ENCODE data around the gene NOP14. TPM values are rescaled to one million over a fixed set of nuclear protein-coding genes. Genes with fewer than 3 reads are reported as not detected.

NOP14 gene
- total and polyA plus RNA-seq, 2 experiments from 2014 or later: 29.9 to 38.7 TPM

DNA sequence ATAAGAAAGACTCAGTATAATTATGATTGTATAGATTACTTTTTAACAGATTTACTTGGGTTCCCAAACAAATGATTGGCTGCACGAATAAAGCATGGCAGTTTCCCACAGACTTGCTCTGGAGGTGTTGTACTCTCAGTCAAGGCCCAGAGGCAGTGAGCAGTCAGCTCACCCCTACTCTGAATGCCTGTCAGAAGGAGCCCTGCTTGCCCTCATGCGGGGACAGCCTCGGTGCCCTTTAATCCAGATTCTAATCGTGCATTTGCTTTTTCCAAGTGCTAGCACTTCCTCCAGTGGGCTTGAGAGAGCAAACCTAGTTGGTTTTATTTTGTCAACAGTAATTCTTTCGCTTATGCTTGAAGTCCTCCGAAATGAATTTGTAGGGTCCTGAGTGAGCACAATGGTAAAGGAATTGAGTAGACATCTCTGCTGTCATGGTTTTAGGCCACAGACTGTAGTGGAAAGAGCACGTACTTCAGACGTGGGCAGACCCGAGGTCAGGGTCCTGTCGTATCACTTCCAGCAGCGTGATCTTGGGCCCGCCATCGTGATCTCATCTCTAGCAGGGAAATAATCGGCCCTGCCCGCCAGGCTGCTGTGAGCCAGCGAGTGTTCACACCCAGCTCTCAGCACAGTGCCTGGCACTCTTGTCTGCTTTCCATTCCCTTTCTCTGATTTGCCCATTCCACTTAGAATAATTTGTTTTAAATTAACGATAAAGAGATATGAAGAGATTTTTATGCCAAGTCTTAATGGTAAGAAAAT is 48.4 kb upstream of the NOP14 start:
- no peaks in the 10 kb centered on the region for H4K20me1 ChIP-seq (replicated peaks; ENCODE audit: insufficient read depth)
- no peaks in the 10 kb centered on the region for H3K9me3 Mint-ChIP-seq
- peak overlapping the region; percentile 8; the same call in 1 of the 2 replicates for H3K27ac Mint-ChIP-seq
- DNase-seq (ENCODE audit: low spot score) (no peak), ATAC-seq (no peak; the same call in 2 of the 3 replicates)
- H3K4me1 Mint-ChIP-seq: no peaks in the 10 kb centered on the region
- TF ChIP-seq POLR2AphosphoS5 (IDR thresholded peaks at IDR 0.05; ENCODE audit: low read depth): no peak
- TF ChIP-seq, protein P1, sequence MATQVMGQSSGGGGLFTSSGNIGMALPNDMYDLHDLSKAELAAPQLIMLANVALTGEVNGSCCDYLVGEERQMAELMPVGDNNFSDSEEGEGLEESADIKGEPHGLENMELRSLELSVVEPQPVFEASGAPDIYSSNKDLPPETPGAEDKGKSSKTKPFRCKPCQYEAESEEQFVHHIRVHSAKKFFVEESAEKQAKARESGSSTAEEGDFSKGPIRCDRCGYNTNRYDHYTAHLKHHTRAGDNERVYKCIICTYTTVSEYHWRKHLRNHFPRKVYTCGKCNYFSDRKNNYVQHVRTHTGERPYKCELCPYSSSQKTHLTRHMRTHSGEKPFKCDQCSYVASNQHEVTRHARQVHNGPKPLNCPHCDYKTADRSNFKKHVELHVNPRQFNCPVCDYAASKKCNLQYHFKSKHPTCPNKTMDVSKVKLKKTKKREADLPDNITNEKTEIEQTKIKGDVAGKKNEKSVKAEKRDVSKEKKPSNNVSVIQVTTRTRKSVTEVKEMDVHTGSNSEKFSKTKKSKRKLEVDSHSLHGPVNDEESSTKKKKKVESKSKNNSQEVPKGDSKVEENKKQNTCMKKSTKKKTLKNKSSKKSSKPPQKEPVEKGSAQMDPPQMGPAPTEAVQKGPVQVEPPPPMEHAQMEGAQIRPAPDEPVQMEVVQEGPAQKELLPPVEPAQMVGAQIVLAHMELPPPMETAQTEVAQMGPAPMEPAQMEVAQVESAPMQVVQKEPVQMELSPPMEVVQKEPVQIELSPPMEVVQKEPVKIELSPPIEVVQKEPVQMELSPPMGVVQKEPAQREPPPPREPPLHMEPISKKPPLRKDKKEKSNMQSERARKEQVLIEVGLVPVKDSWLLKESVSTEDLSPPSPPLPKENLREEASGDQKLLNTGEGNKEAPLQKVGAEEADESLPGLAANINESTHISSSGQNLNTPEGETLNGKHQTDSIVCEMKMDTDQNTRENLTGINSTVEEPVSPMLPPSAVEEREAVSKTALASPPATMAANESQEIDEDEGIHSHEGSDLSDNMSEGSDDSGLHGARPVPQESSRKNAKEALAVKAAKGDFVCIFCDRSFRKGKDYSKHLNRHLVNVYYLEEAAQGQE (IDR thresholded peaks at IDR 0.05; ENCODE audit: unreplicated experiment): no peak
- no peaks in the 10 kb centered on the region for H3K4me1 ChIP-seq (ENCODE audit: insufficient read depth)
- H3K36me3 ChIP-seq (ENCODE audit: insufficient read depth): no peaks in the 10 kb centered on the region
- peaks cover 1% of the 10 kb centered on the region for H3K27me3 Mint-ChIP-seq (ENCODE audit: insufficient read depth, low read depth, poor library complexity)
- no peak overlapping the region for H3K4me3 Mint-ChIP-seq
- no peaks in the 10 kb centered on the region for H3F3A ChIP-seq (replicated peaks; ENCODE audit: low read depth)
- 0 out of 2 replicates have a peak overlapping the region, but pooled peaks have one; percentile 47 for H2AFZ ChIP-seq
- no peak overlapping the region for H3K4me2 ChIP-seq
- no peaks in the 10 kb centered on the region for H3K9me2 ChIP-seq (ENCODE audit: insufficient read depth)
- H3K79me2 ChIP-seq (replicated peaks; ENCODE audit: insufficient read depth): no peaks in the 10 kb centered on the region
- H3K27me3 ChIP-seq (ENCODE audit: insufficient read depth): no peaks in the 10 kb centered on the region
- H3K4me3 ChIP-seq: no peak overlapping the region
- H3K36me3 Mint-ChIP-seq (ENCODE audit: low read depth): no peaks in the 10 kb centered on the region
- H3K27ac ChIP-seq (ENCODE audit: low read depth): no peak overlapping the region

DNA sequence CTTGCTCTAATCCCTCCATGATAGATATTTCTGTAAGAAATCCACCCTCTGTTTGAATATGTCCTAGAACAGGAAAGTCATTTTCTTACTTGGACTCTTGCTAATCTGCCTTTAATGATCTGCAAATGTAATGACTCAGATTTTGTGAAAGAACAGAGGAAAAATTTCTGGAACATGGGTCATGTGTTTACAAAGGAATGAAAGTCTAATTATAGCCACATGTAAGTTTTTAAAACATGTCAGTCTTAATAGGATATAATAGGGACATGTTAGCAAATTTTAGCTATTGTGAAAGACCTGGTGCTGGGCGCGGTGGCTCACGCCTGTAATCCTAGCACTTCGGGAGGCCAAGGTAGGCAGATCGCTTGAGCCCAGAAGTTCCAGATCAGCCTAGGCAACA is 47.8 kb upstream of the NOP14 start:
- H3K27me3 ChIP-seq (ENCODE audit: insufficient read depth): no peaks in the 10 kb centered on the region
- H3K4me3 ChIP-seq: no peak overlapping the region
- H3K4me2 ChIP-seq: no peak overlapping the region
- peaks cover 1% of the 10 kb centered on the region for H3K27me3 Mint-ChIP-seq (ENCODE audit: insufficient read depth, low read depth, poor library complexity)
- H3K9me3 Mint-ChIP-seq: no peaks in the 10 kb centered on the region
- no peak overlapping the region for H2AFZ ChIP-seq
- H3K4me1 ChIP-seq (ENCODE audit: insufficient read depth): no peaks in the 10 kb centered on the region
- H3K4me3 Mint-ChIP-seq: no peak overlapping the region
- H3K9me2 ChIP-seq (ENCODE audit: insufficient read depth): no peaks in the 10 kb centered on the region
- H3K27ac Mint-ChIP-seq: no peak overlapping the region
- no peaks in the 10 kb centered on the region for H4K20me1 ChIP-seq (replicated peaks; ENCODE audit: insufficient read depth)
- no peak for ATAC-seq
- no peaks in the 10 kb centered on the region for H3K36me3 Mint-ChIP-seq (ENCODE audit: low read depth)
- DNase-seq (ENCODE audit: low spot score): no peak
- H3K27ac ChIP-seq (ENCODE audit: low read depth): no peak overlapping the region
- H3K4me1 Mint-ChIP-seq: no peaks in the 10 kb centered on the region
- no peaks in the 10 kb centered on the region for H3F3A ChIP-seq (replicated peaks; ENCODE audit: low read depth)
- no peaks in the 10 kb centered on the region for H3K36me3 ChIP-seq (ENCODE audit: insufficient read depth)
- H3K79me2 ChIP-seq (replicated peaks; ENCODE audit: insufficient read depth): no peaks in the 10 kb centered on the region
- TF ChIP-seq POLR2AphosphoS5 (IDR thresholded peaks at IDR 0.05; ENCODE audit: low read depth) (no peak), ZNF114 (CRISPR knock-in tag; IDR thresholded peaks at IDR 0.05) (no peak), ZNF331 (CRISPR knock-in tag; IDR thresholded peaks at IDR 0.05; ENCODE audit: low read depth) (no peak), EZH2 (IDR thresholded peaks at IDR 0.05; ENCODE audit: low read depth, unreplicated experiment) (no peak), CREB1 (CRISPR knock-in tag; IDR thresholded peaks at IDR 0.05; ENCODE audit: low read depth) (no peak)
- TF ChIP-seq, protein P2, sequence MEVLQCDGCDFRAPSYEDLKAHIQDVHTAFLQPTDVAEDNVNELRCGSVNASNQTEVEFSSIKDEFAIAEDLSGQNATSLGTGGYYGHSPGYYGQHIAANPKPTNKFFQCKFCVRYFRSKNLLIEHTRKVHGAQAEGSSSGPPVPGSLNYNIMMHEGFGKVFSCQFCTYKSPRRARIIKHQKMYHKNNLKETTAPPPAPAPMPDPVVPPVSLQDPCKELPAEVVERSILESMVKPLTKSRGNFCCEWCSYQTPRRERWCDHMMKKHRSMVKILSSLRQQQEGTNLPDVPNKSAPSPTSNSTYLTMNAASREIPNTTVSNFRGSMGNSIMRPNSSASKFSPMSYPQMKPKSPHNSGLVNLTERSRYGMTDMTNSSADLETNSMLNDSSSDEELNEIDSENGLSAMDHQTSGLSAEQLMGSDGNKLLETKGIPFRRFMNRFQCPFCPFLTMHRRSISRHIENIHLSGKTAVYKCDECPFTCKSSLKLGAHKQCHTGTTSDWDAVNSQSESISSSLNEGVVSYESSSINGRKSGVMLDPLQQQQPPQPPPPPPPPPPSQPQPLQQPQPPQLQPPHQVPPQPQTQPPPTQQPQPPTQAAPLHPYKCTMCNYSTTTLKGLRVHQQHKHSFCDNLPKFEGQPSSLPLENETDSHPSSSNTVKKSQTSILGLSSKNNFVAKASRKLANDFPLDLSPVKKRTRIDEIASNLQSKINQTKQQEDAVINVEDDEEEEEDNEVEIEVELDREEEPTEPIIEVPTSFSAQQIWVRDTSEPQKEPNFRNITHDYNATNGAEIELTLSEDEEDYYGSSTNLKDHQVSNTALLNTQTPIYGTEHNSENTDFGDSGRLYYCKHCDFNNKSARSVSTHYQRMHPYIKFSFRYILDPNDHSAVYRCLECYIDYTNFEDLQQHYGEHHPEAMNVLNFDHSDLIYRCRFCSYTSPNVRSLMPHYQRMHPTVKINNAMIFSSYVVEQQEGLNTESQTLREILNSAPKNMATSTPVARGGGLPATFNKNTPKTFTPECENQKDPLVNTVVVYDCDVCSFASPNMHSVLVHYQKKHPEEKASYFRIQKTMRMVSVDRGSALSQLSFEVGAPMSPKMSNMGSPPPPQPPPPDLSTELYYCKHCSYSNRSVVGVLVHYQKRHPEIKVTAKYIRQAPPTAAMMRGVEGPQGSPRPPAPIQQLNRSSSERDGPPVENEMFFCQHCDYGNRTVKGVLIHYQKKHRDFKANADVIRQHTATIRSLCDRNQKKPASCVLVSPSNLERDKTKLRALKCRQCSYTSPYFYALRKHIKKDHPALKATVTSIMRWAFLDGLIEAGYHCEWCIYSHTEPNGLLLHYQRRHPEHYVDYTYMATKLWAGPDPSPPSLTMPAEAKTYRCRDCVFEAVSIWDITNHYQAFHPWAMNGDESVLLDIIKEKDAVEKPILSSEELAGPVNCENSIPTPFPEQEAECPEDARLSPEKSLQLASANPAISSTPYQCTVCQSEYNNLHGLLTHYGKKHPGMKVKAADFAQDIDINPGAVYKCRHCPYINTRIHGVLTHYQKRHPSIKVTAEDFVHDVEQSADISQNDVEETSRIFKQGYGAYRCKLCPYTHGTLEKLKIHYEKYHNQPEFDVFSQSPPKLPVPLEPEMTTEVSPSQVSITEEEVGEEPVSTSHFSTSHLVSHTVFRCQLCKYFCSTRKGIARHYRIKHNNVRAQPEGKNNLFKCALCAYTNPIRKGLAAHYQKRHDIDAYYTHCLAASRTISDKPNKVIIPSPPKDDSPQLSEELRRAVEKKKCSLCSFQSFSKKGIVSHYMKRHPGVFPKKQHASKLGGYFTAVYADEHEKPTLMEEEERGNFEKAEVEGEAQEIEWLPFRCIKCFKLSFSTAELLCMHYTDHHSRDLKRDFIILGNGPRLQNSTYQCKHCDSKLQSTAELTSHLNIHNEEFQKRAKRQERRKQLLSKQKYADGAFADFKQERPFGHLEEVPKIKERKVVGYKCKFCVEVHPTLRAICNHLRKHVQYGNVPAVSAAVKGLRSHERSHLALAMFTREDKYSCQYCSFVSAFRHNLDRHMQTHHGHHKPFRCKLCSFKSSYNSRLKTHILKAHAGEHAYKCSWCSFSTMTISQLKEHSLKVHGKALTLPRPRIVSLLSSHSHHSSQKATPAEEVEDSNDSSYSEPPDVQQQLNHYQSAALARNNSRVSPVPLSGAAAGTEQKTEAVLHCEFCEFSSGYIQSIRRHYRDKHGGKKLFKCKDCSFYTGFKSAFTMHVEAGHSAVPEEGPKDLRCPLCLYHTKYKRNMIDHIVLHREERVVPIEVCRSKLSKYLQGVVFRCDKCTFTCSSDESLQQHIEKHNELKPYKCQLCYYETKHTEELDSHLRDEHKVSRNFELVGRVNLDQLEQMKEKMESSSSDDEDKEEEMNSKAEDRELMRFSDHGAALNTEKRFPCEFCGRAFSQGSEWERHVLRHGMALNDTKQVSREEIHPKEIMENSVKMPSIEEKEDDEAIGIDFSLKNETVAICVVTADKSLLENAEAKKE (CRISPR knock-in tag; IDR thresholded peaks at IDR 0.05): no peak
- TF ChIP-seq, protein P1 (IDR thresholded peaks at IDR 0.05; ENCODE audit: unreplicated experiment): no peak

All from GM23338 (cell line).